ENCODE data around the gene PCSK4. TPM values are rescaled to one million over a fixed set of nuclear protein-coding genes. Genes with fewer than 3 reads are reported as not detected.
"Not testable (repeated sequence)": the region's sequence is repeated elsewhere in the genome, so short reads cannot be mapped to it uniquely, and the experiment has no call there.

PCSK4 gene
- 18.6 and 27.3 TPM in 2 replicates for total RNA-seq (2021)
- Bru-seq, nascent RNA: percentile 35 among the genes with signal in this experiment
- percentile 41 among the genes with signal in this experiment for BruChase-seq, experiment 1, labeled RNA remaining after a 2-hour chase
- BruChase-seq, experiment 2, labeled RNA remaining after a 6-hour chase: percentile 56 among the genes with signal in this experiment
- long read RNA-seq, partial matches to known transcripts: 0 of 6 reads
- long read RNA-seq, other reads (novel, unspliced or antisense): 6 of 6 reads

- CTCF ChIA-PET: no interaction called here
Measured at GRCh38 chr19:1490311-1491113, at the start of gene PCSK4. PCSK4 (minus strand) TSS chr19:1490350; CDS start chr19:1490346, 4 bp downstream.

GRCh38 chr19:1539749-1540148 lies 49.6 kb upstream of the PCSK4 start:
- H3K4me1 ChIP-seq (replicated peaks; ENCODE audit: insufficient read depth); POLR2A ChIA-PET (ENCODE audit: unreplicated experiment); H3K9me3 ChIP-seq (ENCODE audit: insufficient read depth, low read depth); CTCF ChIA-PET; H3K9me2 ChIP-seq (ENCODE audit: insufficient read depth); H3K27me3 ChIP-seq (ENCODE audit: insufficient read depth, low read depth); H4K20me1 ChIP-seq (ENCODE audit: insufficient read depth); H2AFZ ChIP-seq; H3K27ac ChIP-seq; H3K4me3 ChIP-seq; H3F3A ChIP-seq (ENCODE audit: insufficient read depth, low read depth); H3K36me3 ChIP-seq (ENCODE audit: low read depth); H3K4me2 ChIP-seq; DNase-seq; H3K79me2 ChIP-seq (ENCODE audit: low read depth); BruUV-seq (replicated peaks): not testable (repeated sequence)
- intact Hi-C loops (cut with micrococcal nuclease; ENCODE audit: unreplicated experiment): loop anchor here (10.0 kb wide), 1 partner anchor 255 kb away; no protein-coding TSS in a partner anchor

More at GRCh38 chr19:1490311-1491113, at the start of gene PCSK4:
- H3F3A ChIP-seq (ENCODE audit: insufficient read depth, low read depth): no peaks in the 10 kb centered on the region
- no peaks in the 10 kb centered on the region for H3K9me3 ChIP-seq (ENCODE audit: insufficient read depth, low read depth)
- peak; percentile 85 to 95 for DNase-seq
- no peaks in the 10 kb centered on the region for H3K36me3 ChIP-seq (ENCODE audit: low read depth)
- H3K4me1 ChIP-seq (replicated peaks; ENCODE audit: insufficient read depth): peaks cover 13% of the 10 kb centered on the region
- no peak within 1 kb of the TSS for H3K27ac ChIP-seq
- no peaks in the 10 kb centered on the region for H4K20me1 ChIP-seq (ENCODE audit: insufficient read depth)
- no TSS peak for BruUV-seq (replicated peaks)
- peak within 1 kb of the TSS; percentile 78 for H2AFZ ChIP-seq
- TF ChIP-seq CTCF (conservative IDR thresholded peaks at IDR 0.05) (no peak; the same call in 1 of the 2 replicates), EZH2 (IDR thresholded peaks at IDR 0.05; ENCODE audit: low read depth) (no peak)
- POLR2A ChIA-PET (ENCODE audit: unreplicated experiment): interaction anchor here (0.6 to 1.0 kb wide), 11 partner anchors 10 to 415 kb away, joined by 3 to 21 read pairs (median 9); partner anchors contain the start of genes ADAT3 and SCAMP4
- peak within 1 kb of the TSS; percentile 66 for H3K4me3 ChIP-seq
- H3K4me2 ChIP-seq: peak within 1 kb of the TSS; percentile 78
- intact Hi-C loops (cut with micrococcal nuclease; ENCODE audit: unreplicated experiment): loop anchor here (2.0 kb wide), 1 partner anchor 46 kb away; no protein-coding TSS in a partner anchor
- peaks cover 11% of the 10 kb centered on the region for H3K79me2 ChIP-seq (ENCODE audit: low read depth)
- H3K27me3 ChIP-seq (ENCODE audit: insufficient read depth, low read depth): no peaks in the 10 kb centered on the region
- no peaks in the 10 kb centered on the region for H3K9me2 ChIP-seq (ENCODE audit: insufficient read depth)

- Histone ChIP-seq H3F3A (ENCODE audit: insufficient read depth, low read depth) (no peaks in the 10 kb centered on the region), H3K4me1 (replicated peaks; ENCODE audit: insufficient read depth) (no peaks in the 10 kb centered on the region), H3K9me3 (ENCODE audit: insufficient read depth, low read depth) (no peaks in the 10 kb centered on the region), H3K9me2 (ENCODE audit: insufficient read depth) (no peaks in the 10 kb centered on the region), H3K4me3 (no peak overlapping the region), H4K20me1 (ENCODE audit: insufficient read depth) (no peaks in the 10 kb centered on the region), H3K4me2 (no peak overlapping the region), H3K79me2 (ENCODE audit: low read depth) (no peaks in the 10 kb centered on the region), H3K27ac (no peak overlapping the region), H3K27me3 (ENCODE audit: insufficient read depth, low read depth) (no peaks in the 10 kb centered on the region), H2AFZ (no peak overlapping the region), H3K36me3 (ENCODE audit: low read depth) (no peaks in the 10 kb centered on the region)
- no peak for TF ChIP-seq EZH2 (IDR thresholded peaks at IDR 0.05; ENCODE audit: low read depth)
- no peak for TF ChIP-seq CTCF (conservative IDR thresholded peaks at IDR 0.05)
- no peak for DNase-seq
- ChIA-PET CTCF (no interaction called here), POLR2A (ENCODE audit: unreplicated experiment) (no interaction called here)
- no TSS peak for BruUV-seq (replicated peaks)
- intact Hi-C loops (cut with micrococcal nuclease; ENCODE audit: unreplicated experiment): no loop called here
Measured at GRCh38 chr19:1538978-1539377, 48.8 kb upstream of the PCSK4 start.

- H3K9me2 ChIP-seq (ENCODE audit: insufficient read depth); H3K4me1 ChIP-seq (replicated peaks; ENCODE audit: insufficient read depth); CTCF ChIA-PET; H3K4me2 ChIP-seq; H3K79me2 ChIP-seq (ENCODE audit: low read depth); H4K20me1 ChIP-seq (ENCODE audit: insufficient read depth); H3K27ac ChIP-seq; intact Hi-C loops (cut with micrococcal nuclease; ENCODE audit: unreplicated experiment); DNase-seq; H3F3A ChIP-seq (ENCODE audit: insufficient read depth, low read depth); POLR2A ChIA-PET (ENCODE audit: unreplicated experiment); H3K4me3 ChIP-seq; H3K9me3 ChIP-seq (ENCODE audit: insufficient read depth, low read depth); H2AFZ ChIP-seq; BruUV-seq (replicated peaks); H3K27me3 ChIP-seq (ENCODE audit: insufficient read depth, low read depth); H3K36me3 ChIP-seq (ENCODE audit: low read depth): not testable (repeated sequence)
Measured at GRCh38 chr19:1535699-1536098, 45.5 kb upstream of the PCSK4 start.
